A673 (cell line): ENCODE data around the gene BLACAT1. TPM values are rescaled to one million over a fixed set of nuclear protein-coding genes. Genes with fewer than 3 reads are reported as not detected.

Experiments
- microRNA-seq: library from miRNA; unstranded; fragments of <30 nt; microRNA quantifications from one replicate; pipeline ENCODE4 v1.2.0, GENCODE V29; 2021
- total RNA-seq: library from RNA; stranded (reverse); gene quantifications from 2 replicates; pipeline ENCODE4 v1.2.3, GENCODE V29; 2021

Gene BLACAT1
- total RNA-seq, 1 experiment from 2014 or later = 0.45 TPM

Small RNAs within 50 kb of the gene (microRNA-seq; reads per million reads assigned to microRNA genes)
- 257 reads per million, percentile 71 among the genes with 10 or more reads in this experiment for gene MIR135B

Other genes with a start within 250 kb of the BLACAT1 start
- gene DSTYK, start 244.3 kb downstream of the BLACAT1 start, total RNA-seq = 7.1 and 7.5 TPM in 2 replicates
- 2.2 and 3.0 TPM in 2 replicates for gene TMCC2, start 228.1 kb downstream of the BLACAT1 start, total RNA-seq
- gene NUAK2, start 134.3 kb downstream of the BLACAT1 start, total RNA-seq = 0.45 and 0.83 TPM in 2 replicates
- gene KLHDC8A, start 99.1 kb downstream of the BLACAT1 start, total RNA-seq = 0.39 TPM in 1 of 2 replicates, not detected in the other
- gene LEMD1, start 34.0 kb downstream of the BLACAT1 start, total RNA-seq = 1.5 and 3.4 TPM in 2 replicates
- 9.2 and 29.3 TPM in 2 replicates for gene CDK18, start 48.6 kb upstream of the BLACAT1 start, total RNA-seq
- gene ELK4, start 176.0 kb upstream of the BLACAT1 start, total RNA-seq = 35.4 and 38.2 TPM in 2 replicates
- gene SLC45A3, start 224.5 kb upstream of the BLACAT1 start, total RNA-seq = 8.5 and 11.0 TPM in 2 replicates